ENCODE results near the gene NKIRAS2.

GRCh38 chr17:42031584-42031983 is 11.7 kb downstream of the NKIRAS2 start:
- no peak for TF ChIP-seq ZSCAN29 (CRISPR knock-in tag; conservative IDR thresholded peaks at IDR 0.05)
- TF ChIP-seq HIC2 (CRISPR knock-in tag; IDR thresholded peaks at IDR 0.05; ENCODE audit: low read depth): no peak

All from HepG2 (cell line).